ENCODE results near the gene GRB7. TPM values are rescaled to one million over a fixed set of nuclear protein-coding genes. Genes with fewer than 3 reads are reported as not detected.

The GRB7 gene
- total and polyA plus RNA-seq, 9 of the 15 experiments (the other 6 are each of a cell fraction or from before 2014, with no cell fraction given), result 0.04 to 6.2 (median 2.2) TPM

DNA sequence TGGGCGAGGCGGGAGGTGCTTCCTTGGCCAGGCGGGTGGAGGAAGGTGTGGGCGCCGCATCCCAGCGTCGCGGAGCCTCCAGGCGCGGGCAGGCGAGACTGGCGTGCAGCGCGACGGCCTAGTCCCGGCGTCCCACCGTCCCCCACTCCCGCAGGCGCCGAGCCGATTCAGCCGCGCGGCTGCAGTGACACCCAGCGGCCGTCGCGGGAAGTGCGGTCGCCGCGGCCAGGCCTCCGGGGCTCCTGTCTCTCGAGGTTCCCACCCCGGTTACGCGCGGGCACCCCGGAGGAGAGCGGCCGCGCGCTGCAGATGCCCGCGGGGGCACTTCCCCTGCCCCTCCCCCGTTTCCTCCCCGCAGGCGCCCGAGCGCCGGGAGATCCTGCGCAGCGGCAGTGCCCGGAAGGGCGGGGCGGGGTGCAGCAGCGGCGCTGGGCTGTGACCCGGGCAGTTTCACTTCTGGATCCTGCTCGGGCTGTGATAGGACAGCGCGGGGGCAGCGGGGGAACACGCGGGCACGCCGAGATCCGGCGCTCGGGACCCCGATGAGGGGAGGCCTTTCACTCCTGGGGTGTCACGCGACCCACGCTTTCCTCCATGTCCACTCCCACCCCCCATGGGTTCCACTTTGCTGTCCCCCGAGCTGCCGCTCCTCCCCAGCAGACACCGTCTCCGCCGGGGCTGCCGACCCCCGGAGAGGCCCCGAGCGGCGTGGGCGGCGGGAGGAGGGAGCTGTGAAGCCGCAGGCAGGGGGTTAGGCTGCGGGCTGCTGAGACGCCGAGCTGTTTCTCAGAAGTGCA is 16.6 kb downstream of the GRB7 start (continued):
- TF ChIP-seq, protein P1, sequence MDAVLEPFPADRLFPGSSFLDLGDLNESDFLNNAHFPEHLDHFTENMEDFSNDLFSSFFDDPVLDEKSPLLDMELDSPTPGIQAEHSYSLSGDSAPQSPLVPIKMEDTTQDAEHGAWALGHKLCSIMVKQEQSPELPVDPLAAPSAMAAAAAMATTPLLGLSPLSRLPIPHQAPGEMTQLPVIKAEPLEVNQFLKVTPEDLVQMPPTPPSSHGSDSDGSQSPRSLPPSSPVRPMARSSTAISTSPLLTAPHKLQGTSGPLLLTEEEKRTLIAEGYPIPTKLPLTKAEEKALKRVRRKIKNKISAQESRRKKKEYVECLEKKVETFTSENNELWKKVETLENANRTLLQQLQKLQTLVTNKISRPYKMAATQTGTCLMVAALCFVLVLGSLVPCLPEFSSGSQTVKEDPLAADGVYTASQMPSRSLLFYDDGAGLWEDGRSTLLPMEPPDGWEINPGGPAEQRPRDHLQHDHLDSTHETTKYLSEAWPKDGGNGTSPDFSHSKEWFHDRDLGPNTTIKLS (IDR thresholded peaks at IDR 0.05; ENCODE audit: borderline replicate concordance, low read depth), result no peak
- TF ChIP-seq, protein P2, sequence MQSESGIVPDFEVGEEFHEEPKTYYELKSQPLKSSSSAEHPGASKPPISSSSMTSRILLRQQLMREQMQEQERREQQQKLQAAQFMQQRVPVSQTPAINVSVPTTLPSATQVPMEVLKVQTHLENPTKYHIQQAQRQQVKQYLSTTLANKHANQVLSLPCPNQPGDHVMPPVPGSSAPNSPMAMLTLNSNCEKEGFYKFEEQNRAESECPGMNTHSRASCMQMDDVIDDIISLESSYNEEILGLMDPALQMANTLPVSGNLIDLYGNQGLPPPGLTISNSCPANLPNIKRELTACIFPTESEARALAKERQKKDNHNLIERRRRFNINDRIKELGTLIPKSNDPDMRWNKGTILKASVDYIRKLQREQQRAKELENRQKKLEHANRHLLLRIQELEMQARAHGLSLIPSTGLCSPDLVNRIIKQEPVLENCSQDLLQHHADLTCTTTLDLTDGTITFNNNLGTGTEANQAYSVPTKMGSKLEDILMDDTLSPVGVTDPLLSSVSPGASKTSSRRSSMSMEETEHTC (IDR thresholded peaks at IDR 0.05), result no peak
- TF ChIP-seq MCM3 (IDR thresholded peaks at IDR 0.05) (no peak), ATF1 (CRISPR knock-in tag; IDR thresholded peaks at IDR 0.05) (no peak), ATF1 (tag; IDR thresholded peaks at IDR 0.05) (peak; percentile 75), PHF20 (IDR thresholded peaks at IDR 0.05; ENCODE audit: partially characterized antibody) (peak; percentile 30), E2F3 (CRISPR knock-in tag; IDR thresholded peaks at IDR 0.05) (peak; percentile 79; the same call in 1 of the 2 replicates), RBFOX2 (IDR thresholded peaks at IDR 0.05; ENCODE audit: low read depth, low read length) (peak; percentile 88), NFRKB (IDR thresholded peaks at IDR 0.05; ENCODE audit: low read depth) (peak; percentile 54; the same call in 1 of the 2 replicates), L3MBTL2 (IDR thresholded peaks at IDR 0.05) (peak; percentile 97), ZBED1 (IDR thresholded peaks at IDR 0.05) (0 out of 2 replicates have a peak, but pooled peaks have one; percentile 44), ZNF75A (CRISPR knock-in tag; IDR thresholded peaks at IDR 0.05) (no peak), ERF (CRISPR knock-in tag; IDR thresholded peaks at IDR 0.05) (peak; percentile 83; the same call in 1 of the 2 replicates)
- TF ChIP-seq, protein P3, sequence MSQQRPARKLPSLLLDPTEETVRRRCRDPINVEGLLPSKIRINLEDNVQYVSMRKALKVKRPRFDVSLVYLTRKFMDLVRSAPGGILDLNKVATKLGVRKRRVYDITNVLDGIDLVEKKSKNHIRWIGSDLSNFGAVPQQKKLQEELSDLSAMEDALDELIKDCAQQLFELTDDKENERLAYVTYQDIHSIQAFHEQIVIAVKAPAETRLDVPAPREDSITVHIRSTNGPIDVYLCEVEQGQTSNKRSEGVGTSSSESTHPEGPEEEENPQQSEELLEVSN (IDR thresholded peaks at IDR 0.05; ENCODE audit: borderline replicate concordance in 1 of 2, extremely low read depth in 1 of 2, insufficient read depth in 1 of 2, insufficient read length in 1 of 2, low read depth in 1 of 2, low read length in 1 of 2, poor library complexity in 1 of 2, severe bottlenecking in 1 of 2), result peak; percentile 92
- TF ChIP-seq, protein P4, sequence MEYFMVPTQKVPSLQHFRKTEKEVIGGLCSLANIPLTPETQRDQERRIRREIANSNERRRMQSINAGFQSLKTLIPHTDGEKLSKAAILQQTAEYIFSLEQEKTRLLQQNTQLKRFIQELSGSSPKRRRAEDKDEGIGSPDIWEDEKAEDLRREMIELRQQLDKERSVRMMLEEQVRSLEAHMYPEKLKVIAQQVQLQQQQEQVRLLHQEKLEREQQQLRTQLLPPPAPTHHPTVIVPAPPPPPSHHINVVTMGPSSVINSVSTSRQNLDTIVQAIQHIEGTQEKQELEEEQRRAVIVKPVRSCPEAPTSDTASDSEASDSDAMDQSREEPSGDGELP (CRISPR knock-in tag; IDR thresholded peaks at IDR 0.05; ENCODE audit: borderline replicate concordance), result peak; percentile 40; the same call in 1 of the 2 replicates

Measured in K562 (cell line).